SIG-M5 treated with dmso at 0.1 percent for 504 hours (cell line): Measurements from ENCODE around the gene SIGLECL1.

Experiments
- DNase-seq: peaks from one replicate; lab custom pipeline; 2025; ENCODE audit not compliant: unreplicated experiment; lab: John Stamatoyannopoulos, UW

SIGLECL1 gene

GRCh38 chr19:51295382-51296126 is 44.7 kb downstream of the SIGLECL1 start:
- no peak for DNase-seq

GRCh38 chr19:51296336-51297093 is 45.6 kb downstream of the SIGLECL1 start:
- DNase-seq: no peak

GRCh38 chr19:51297406-51297805 is 46.5 kb downstream of the SIGLECL1 start:
- no peak for DNase-seq

- DNase-seq: no peak
These were observed 50.4 kb downstream of the SIGLECL1 start for GRCh38 chr19:51301266-51301665.

GRCh38 chr19:51305479-51305878 is 54.6 kb downstream of the SIGLECL1 start:
- no peak for DNase-seq

GRCh38 chr19:51311351-51312257 is 60.7 kb downstream of the SIGLECL1 start, which contains the start of gene IGLON5:
TSS of gene IGLON5 (plus strand) at chr19:51311644. CDS start at chr19:51311848, 204 bp downstream.
- DNase-seq: no peak

- no peak for DNase-seq
These were observed 65.8 kb downstream of the SIGLECL1 start for GRCh38 chr19:51316688-51317087.

- no peak for DNase-seq
These were observed 66.5 kb downstream of the SIGLECL1 start for GRCh38 chr19:51317376-51317775.

- DNase-seq: no peak
These were observed 67.1 kb downstream of the SIGLECL1 start for GRCh38 chr19:51317968-51318367.
